HG03354 (cell line): ENCODE measurements around the gene NR4A1.

ENCODE experiments used
- ATAC-seq: cut with Tn5 transposase; IDR thresholded peaks from one replicate; pipeline ENCODE4 v1.9.1; 2021; ENCODE audit warnings: mild to moderate bottlenecking; ENCODE audit not compliant: unreplicated experiment, poor library complexity, severe bottlenecking

The NR4A1 gene

DNA sequence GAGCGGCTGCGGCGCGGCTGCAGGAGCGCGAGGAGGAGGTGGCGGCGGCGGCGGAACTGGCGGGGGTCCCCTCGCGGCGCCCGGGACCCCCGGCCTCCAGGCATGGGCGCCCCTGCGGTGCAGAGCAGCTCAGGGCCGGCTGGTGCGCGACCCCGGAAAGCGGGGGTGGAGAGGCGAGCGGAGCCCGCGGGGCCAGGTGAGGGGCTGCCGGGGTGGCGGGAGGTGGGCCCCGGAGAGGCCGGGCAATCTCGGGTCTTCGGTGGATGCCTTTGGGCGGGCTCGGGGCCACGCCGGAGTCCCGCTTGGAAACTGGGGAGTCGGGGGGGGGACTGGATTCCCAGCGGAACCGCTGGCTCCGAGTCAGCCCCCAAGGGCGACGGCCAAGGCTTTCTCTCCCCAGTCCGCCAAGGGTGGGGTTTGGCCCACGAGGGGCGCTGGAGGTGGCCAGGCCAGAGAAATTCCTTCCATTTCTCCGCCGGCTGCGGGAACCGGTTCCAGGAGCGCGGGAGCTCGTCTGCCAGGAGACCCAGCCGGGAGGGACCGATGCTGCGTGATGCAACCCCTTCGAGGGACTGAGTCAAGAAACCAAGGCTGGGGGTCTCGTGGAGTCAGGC lies 13.9 kb upstream of the NR4A1 start:
- no peak for ATAC-seq

DNA sequence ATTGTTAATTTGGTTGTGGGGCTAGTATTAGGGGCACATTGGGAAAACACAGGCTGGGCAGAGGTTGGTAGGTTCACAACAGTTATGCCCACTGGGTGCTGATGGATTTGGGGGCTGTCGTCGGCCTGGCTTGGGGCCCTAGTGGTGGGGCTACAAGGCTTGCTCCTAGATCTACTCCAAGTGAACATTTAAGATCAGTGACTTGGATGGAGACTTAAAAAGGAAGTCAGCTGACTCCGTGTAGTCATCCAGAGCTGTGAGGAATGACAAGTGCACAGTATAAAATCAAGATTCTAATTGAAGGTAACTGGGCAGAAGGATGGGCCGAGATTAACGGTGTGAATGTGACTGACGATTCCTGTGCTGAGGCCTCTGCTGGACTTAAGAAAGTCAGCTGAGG lies 12.8 kb upstream of the NR4A1 start:
- ATAC-seq: no peak

DNA sequence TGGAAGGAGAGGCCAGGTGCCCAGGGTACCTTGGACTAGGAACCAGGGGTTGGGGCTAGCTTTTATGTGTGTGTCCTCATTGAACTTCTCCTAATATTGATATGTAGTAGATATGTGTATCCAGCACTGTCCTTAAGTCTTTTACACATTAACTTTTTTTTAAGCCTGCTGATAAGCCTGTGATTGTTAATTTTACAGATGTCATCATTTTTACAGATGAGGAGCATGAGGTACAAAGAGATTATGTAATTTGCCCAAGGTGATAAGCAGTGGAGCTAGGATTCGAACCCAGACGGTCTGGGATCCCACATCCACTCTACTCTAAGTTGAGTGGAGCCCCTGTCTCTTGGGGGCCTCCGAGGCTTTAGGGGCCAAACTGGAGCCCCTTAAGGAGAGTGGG lies 10.2 kb upstream of the NR4A1 start:
- ATAC-seq: no peak

DNA sequence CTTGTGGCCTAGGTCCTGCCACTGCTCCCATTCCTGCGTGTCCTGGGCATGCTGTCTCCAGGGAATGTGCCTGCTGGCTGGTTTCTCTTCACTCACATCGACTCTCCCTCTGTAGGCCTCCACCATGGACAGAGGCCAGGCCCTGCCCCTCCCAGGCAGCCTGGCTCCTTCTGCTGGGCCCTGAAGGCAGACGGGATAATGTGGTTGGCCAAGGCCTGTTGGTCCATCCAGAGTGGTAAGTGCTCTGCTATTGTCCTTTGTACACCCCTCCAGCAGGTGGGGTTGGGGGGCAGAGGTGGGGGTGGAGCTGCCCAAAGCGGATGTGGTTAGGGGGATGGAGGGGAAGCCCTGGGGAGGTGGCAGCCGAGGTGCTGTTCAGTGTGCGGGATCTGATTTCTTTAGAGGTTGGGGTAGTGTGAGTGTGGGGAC lies 9.5 kb upstream of the NR4A1 start:
- ATAC-seq: no peak

DNA sequence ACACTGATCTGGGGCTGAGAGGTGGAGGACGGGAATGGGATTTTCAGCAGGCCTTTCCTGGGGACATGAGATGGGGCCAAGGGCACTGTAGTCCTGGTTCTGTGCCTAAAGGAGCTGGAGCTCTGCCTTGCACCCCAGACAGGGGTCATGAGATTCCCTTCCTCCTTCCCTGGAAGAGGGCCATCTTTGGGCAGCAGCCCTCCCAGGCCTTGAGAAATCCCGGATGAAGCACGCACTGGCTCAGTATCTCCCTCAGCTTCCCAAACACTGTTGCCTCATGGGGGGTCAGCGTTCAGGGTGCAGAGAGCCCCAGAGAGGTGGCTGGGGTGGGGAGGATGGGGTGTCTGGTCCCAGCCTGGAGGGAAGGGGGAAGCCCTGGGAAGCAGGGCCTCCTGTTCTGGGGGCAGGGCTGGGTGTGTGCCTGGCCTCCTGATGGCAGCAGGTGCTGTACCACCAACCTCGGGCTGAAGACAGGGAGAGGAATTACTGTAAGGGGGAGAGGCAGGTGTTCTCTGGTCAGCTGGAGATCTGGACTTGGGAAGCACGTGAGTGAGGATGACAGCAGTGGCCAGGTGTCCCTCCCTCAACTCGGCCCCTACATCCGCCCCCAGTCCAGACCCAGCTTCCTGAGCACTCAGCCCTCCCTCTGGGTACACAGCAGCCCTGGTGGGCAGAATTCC lies 8.4 kb upstream of the NR4A1 start:
- no peak for ATAC-seq

DNA sequence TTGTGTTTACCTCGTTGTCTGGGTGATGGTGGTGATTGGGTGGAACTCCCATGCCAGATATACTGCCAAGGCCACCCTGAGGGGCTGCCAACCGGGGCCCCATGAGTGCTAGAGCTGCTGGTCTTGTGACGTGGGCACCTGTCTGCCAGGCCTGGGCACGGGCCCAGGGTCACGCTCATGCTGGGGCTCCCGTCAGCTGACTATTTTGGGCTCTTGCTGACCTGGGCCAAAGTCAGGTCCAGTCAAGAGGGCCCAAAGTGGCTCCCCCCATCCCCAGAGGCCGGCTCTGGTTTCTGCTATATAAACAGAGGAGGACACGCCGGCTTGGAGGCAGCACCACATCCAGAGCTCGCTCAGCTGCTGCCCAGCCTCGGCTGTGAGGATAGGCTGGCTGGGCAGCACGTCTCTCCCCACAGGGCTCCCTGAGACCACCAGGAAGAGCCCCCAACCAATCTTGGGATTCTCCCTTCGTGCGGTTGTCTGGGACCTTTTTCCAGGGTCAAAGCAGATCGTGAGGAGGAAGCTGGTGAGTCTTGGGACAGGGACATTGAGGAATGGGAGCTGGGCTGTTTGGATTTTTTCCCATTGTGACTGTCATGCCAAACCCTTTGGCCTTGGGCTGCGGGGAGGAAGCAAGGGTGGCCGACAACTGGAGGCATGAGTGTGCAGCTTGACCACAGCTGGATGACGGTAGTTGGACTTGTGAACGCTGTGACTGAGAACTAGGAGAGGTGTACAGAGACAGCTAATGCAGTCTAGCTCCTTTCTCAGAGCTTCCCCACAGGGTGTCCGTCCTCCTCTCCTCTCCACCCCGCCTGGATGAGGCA lies 7.6 kb upstream of the NR4A1 start:
- ATAC-seq: no peak

DNA sequence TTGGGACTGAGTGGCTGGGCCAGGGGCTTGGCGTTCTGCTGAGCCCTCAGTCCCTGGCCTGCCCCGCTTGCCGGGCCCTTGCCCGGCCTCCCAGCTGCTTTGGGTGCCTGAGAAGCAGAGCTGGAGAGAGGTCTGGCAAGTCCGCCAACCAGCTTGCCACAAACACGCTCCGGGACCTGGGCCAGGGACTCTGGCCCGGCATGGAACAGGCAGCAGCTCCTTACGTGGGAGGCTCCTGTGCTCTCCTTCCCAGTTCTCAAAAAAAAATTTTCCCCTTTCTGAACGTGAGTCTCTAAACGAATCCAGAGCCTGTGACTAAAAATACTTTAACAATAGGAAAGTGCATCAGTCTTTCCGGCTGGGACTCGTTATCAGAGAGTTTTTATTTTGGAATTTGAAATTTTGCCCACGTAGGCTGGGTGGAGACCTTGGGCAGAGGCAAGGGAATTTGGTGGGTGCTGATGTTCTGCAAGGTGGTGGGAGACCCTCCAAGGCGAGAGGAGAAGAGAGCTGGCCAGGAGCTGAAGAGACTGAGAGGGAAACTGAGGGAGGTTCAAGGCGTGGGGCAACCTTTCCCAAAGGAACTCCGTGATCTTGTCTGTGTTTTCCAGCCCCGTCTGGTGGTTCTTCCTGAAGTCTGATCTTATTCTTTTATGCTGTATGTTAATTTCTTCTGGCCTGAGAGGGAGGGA lies 6.8 kb upstream of the NR4A1 start:
- no peak for ATAC-seq

DNA sequence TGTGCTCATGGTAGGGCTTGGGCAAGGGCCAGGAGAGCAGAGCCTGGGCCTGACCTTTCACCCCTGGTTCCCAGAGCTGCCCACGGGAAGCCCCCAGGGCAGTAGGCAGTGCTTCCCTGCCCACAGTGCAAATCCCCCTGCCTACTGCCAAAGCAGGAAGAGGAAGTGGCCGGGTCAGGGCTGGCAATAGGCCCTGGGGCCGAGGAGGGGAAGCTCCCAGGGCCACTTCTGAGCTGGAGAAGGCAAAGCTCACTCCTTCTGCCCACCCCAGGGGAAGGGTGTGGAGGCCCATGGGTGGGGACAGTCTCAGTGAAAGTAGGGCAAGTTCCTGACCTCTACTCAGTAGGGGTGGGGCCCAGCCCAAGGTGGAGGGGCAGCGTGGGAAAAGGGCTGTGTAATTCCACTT lies 5.4 kb upstream of the NR4A1 start:
- no peak for ATAC-seq

DNA sequence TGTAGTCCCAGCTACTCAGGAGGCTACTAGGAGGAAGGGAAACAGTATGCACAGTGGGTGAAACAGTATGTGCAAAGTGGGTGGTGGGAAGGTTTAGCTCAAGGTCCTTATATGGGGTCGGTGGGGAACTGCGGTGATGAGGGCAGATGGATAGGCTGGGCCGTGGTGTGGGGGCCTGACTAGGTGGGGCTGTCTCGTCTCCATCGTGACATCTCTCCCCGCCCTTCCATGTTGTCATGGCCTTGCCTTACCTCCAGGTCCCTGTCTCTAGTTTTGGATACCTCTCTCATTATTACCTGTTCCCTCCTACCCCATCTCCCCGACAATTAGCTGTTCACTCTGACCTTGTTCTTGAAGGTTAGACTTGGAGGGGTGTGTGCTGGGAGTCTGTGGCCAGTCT lies 4.4 kb upstream of the NR4A1 start:
- no peak for ATAC-seq

DNA sequence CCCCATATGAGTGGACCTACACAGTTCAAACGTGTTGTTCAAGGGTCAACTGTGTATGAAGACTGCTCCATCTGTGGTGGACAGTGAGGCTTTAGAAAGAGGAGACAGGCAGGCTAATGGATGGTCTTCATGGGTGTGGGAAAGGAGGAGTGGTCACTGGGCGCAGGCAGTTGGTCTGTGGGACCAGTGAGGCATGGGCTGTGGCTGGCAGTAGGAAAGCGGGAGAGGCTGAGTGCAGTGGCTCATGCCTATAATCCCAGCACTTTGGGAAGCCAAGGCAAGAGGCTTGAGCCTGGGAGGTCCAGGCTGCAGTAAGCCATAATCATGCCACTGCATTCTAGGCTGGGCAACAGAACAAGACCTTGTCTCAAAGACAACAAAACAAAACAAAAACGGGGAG lies 2.0 kb upstream of the NR4A1 start:
- no peak for ATAC-seq

DNA sequence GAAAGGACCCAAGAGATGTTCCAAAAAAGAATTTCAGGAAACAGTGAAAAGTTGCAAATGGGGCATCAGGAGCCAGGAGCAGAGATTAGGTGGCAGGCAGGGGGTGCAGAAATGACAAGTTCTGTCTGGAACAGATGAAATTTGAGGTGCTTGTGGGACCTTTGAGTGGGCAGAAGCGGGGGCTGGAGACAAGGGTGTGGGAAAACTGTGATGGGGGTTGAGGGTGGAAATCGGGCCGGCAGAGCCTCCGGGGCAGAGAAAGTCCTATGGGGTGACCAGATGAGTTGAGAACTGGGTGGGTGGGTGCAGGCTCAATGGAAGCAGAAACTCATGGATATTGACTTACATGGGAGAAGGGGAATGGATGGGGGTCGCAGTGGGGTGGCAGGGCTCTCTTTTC lies 1.6 kb upstream of the NR4A1 start:
- no peak for ATAC-seq

DNA sequence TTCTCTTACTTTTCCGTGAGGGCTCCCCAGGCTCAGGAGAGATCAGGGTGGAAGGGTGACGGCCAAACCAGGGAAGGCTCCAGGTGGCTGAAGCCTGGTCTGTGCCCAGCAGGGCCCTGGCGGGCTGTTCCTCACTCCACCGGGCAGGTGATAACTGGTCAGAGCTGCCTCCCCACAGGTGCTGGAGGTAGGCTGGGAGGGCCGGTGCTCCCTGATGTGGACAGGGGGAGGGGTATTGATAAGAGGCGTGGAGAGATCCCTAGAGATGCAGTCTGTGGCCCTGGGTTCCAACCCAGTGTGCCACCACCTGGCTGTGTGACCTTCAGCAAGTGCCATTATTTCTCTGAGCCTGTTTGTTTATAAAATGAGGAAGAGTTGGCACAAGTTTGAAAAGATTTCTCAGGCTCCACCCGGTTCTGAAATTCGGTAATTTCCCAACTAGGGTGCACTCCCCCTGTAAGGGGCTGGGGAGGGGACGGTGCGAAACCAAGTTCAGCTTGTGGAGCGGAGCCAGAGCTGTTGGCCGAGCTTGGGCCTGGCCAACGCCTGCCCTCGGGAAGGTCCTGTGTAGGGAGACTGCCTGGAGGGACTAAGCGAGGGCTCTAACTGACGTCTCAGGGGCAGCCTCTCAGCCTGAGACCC lies 1.0 kb upstream of the NR4A1 start:
- ATAC-seq: peak; percentile 0

DNA sequence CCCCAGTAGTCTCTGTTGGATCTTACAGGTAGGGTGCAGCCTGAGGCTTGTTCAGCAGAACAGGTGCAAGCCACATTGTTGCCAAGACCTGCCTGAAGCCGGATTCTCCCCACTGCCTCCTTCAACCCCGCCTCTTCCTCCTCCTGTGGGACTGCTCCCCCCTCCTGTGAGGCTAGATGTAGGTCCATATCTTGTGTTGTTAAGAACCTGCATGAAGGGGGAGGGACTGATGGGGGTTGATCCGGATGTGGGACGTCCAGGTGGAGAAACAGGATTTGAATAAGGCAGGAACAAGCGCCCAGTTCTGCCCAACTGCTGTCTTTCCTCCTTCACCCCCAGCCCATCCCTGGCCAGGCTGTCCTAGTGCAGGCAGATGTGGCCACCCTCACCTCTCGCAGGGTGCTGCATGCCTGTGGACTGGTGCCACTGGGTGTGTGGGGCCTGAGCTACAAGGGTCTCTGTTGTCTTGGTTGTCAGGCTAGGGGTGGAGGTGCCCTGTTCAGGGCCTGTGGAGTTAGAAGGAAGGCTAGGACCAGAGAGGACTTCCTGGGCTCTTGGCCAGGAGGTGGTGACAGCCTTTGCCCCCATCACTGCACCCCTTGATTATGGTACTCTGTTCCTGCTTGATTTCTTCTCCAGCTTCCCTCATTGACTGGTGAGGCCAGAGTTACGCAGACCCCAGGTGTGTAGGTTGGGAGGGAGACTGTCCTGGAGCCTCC lies 1.4 kb downstream of the NR4A1 start:
- no peak for ATAC-seq

DNA sequence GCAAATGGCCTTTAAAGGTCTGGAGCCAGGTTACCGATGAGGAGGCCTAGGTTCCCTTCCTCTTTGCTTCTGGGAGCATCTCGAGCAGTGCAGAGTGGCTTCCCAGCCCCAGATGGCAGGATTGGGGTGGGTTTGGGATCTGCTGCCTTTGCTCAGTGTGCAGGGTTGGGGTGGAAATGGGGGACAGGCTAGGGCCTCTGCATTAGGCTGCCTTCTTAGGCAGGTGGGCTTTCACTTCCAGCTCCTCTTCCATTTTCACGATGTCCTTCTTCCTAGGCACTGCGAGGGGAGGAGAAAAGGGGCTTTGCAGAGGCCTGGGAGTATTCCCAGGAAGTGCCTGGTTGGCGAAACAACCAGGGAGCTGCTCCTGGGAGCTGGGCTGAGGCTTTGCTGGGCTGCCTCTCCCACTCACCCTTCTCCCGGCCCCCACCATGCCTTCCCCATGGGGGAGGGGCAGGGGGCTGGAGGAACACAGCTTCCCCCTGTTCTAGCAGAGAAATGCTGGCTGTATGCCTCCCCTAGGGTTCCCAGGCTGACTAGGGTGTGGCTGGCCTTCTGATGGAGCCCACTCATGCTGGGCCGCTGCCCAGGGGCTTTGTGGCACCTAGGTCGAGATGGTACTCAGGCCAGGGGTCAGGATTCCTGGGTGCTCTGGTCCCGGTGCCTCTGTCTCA lies 2.4 kb downstream of the NR4A1 start:
- ATAC-seq: no peak

DNA sequence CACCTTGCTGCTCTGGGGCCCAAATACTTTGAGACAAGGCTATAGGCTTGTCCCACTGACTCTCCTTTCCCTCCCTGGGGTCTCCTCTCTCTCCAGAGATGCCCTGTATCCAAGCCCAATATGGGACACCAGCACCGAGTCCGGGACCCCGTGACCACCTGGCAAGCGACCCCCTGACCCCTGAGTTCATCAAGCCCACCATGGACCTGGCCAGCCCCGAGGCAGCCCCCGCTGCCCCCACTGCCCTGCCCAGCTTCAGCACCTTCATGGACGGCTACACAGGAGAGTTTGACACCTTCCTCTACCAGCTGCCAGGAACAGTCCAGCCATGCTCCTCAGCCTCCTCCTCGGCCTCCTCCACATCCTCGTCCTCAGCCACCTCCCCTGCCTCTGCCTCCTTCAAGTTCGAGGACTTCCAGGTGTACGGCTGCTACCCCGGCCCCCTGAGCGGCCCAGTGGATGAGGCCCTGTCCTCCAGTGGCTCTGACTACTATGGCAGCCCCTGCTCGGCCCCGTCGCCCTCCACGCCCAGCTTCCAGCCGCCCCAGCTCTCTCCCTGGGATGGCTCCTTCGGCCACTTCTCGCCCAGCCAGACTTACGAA lies 3.1 kb downstream of the NR4A1 start:
- ATAC-seq: no peak

DNA sequence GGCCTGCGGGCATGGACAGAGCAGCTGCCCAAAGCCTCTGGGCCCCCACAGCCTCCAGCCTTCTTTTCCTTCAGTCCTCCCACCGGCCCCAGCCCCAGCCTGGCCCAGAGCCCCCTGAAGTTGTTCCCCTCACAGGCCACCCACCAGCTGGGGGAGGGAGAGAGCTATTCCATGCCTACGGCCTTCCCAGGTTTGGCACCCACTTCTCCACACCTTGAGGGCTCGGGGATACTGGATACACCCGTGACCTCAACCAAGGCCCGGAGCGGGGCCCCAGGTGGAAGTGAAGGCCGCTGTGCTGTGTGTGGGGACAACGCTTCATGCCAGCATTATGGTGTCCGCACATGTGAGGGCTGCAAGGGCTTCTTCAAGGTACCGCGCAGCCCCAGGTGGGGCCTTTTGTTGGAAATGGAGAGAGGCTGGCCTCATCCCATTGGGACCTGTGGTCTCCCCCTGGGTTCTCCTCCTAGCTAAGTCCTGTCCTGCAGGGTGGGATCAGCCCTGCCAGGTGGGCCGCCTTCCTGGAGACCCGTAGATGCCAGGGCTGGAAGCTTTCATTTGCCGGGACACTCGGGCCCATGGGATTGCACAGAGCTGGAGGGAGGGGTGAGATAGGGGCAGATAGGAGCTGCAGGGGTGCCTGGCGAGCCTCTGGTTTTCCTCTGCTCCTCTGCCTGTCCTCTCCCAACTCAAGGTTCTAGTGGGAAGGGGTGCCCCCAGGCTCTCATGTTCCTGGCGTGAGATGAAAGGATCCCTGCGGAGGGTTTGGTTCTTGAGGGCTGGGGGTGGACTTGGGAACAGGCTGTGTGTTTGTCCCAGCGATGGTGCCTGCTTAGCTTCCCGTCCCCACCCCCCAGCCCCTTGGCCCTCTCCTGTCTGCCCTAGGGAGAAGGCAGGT lies 3.8 kb downstream of the NR4A1 start:
- no peak for ATAC-seq
